ENCODE measurements around the gene SP140. TPM values are rescaled to one million over a fixed set of nuclear protein-coding genes. Genes with fewer than 3 reads are reported as not detected.

The SP140 gene
- total RNA-seq, 1 donor from 2014 or later, result 0.11 TPM

DNA sequence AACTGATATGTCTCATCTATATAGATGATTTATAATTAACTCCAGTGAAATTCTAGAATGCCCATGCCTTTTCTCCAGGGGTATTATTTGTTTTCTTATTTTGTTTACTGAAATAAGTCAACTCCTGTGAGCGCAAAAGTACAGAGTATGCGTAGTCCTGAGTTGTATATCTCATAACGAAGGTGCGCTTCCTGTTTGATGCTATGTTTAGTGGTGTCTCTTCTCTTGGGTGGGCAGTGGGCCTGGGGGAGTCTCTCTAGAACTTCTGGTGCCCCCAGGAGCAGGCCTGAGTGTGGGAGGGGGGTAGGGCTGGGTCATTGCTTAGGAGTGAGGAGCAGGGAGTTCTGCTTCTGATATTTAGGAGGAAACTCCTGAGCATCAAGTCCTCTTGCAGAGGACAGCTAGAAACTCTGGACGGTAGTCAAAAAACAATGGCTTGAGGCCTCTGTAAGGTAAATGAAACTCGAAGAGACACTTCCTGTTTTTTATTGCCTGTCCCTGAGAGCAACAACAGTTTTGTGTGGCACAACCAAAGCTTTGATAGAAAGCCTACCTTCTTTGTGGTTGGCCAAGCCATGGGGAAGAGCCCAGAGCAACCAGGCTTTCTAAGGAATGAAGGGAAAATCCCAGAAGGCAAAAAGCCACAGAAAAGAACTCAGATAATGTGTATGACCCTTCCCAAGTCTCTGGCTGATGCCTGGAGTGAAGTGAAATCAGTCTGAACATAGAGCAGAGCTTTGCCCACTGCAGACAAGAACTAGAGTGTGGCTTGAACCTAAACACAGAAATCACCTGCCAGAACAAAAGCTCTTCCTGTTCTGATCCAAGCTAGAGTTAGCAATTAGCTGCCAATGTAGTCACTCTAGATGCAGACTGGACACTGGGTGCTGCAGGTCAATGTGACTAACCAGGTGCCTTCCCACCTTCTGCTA lies 92.9 kb downstream of the SP140 start:
- DNase-seq (ENCODE audit: low spot score in 2 of 2), result no peak
- peaks cover 0 to 6% of the 10 kb centered on the region in 2 donors for H3K9me3 ChIP-seq
- intact Hi-C loops (cut with DNase I), result no loop called here
- H3K27me3 ChIP-seq, result no peaks in the 10 kb centered on the region
- no peak overlapping the region for H3K27ac ChIP-seq
- no peaks in the 10 kb centered on the region for H3K4me1 ChIP-seq
- H3K4me3 ChIP-seq, result no peak overlapping the region
- H3K36me3 ChIP-seq, result no peaks in the 10 kb centered on the region
- TF ChIP-seq, protein P1, sequence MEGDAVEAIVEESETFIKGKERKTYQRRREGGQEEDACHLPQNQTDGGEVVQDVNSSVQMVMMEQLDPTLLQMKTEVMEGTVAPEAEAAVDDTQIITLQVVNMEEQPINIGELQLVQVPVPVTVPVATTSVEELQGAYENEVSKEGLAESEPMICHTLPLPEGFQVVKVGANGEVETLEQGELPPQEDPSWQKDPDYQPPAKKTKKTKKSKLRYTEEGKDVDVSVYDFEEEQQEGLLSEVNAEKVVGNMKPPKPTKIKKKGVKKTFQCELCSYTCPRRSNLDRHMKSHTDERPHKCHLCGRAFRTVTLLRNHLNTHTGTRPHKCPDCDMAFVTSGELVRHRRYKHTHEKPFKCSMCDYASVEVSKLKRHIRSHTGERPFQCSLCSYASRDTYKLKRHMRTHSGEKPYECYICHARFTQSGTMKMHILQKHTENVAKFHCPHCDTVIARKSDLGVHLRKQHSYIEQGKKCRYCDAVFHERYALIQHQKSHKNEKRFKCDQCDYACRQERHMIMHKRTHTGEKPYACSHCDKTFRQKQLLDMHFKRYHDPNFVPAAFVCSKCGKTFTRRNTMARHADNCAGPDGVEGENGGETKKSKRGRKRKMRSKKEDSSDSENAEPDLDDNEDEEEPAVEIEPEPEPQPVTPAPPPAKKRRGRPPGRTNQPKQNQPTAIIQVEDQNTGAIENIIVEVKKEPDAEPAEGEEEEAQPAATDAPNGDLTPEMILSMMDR (IDR thresholded peaks at IDR 0.05), result no peak

DNA sequence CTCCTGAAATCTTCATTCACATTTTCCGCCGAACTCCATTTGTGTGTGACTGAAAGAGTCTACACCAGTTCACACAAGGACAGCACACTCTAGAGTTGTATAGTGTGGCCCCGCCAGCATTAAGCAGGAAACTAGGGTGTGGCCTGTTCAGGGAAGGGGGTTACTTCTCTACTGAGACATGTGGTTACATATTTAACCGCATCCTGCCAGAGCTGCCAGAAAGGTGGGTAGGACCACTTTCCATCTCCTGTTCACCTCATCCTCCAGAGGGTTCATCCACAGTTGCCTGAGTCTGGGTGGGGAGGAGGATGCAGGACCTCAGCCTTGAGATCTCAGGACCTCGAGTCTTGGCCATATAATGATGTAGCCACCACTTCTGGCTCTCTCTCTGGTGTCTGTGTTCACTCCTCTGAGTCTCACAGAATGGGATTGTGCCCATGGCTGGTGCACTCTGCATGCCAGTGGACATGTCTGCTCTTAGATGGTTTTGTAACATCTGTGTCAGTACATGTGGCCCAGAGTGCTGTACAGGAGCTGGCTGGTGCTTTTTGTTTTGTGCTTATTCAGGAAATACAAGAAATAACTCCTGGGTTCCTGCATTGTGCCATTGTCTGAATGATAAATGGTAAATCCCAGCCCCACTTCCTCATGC lies 93.8 kb downstream of the SP140 start:
- intact Hi-C loops (cut with DNase I), result no loop called here
- H3K27ac ChIP-seq, result no peak overlapping the region
- no peaks in the 10 kb centered on the region for H3K4me1 ChIP-seq
- TF ChIP-seq, protein P1 (IDR thresholded peaks at IDR 0.05), result no peak
- H3K27me3 ChIP-seq, result no peaks in the 10 kb centered on the region
- H3K9me3 ChIP-seq, result peaks cover 0 to 6% of the 10 kb centered on the region in 2 donors
- no peak for DNase-seq (ENCODE audit: low spot score in 2 of 2)
- no peaks in the 10 kb centered on the region for H3K36me3 ChIP-seq
- H3K4me3 ChIP-seq, result no peak overlapping the region

DNA sequence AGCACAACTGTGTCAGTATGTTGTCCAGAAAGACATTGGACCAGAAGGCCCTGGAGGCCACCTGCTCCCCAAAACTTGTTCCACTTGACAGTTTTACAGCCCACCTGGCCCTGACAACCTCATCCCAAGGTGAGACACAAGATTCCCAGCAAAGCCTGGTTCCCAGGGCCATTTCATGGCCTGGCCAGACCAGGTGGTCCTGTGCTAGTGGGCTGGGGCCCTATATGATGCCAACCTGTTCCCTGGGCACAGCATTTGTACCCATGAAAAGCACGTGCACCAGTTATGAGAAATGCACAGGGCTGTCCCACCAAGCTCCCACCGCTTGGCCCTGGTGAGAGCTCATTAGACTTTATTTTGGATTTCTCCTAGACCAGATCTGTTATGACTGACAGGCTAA lies 95.5 kb downstream of the SP140 start:
- TF ChIP-seq, protein P1 (IDR thresholded peaks at IDR 0.05), result no peak
- Histone ChIP-seq H3K4me3 (no peak overlapping the region), H3K4me1 (no peaks in the 10 kb centered on the region), H3K27me3 (no peaks in the 10 kb centered on the region), H3K36me3 (no peaks in the 10 kb centered on the region), H3K9me3 (peaks cover 0 to 6% of the 10 kb centered on the region in 2 donors), H3K27ac (no peak overlapping the region)
- no peak for DNase-seq (ENCODE audit: low spot score in 2 of 2)
- intact Hi-C loops (cut with DNase I), result no loop called here

DNA sequence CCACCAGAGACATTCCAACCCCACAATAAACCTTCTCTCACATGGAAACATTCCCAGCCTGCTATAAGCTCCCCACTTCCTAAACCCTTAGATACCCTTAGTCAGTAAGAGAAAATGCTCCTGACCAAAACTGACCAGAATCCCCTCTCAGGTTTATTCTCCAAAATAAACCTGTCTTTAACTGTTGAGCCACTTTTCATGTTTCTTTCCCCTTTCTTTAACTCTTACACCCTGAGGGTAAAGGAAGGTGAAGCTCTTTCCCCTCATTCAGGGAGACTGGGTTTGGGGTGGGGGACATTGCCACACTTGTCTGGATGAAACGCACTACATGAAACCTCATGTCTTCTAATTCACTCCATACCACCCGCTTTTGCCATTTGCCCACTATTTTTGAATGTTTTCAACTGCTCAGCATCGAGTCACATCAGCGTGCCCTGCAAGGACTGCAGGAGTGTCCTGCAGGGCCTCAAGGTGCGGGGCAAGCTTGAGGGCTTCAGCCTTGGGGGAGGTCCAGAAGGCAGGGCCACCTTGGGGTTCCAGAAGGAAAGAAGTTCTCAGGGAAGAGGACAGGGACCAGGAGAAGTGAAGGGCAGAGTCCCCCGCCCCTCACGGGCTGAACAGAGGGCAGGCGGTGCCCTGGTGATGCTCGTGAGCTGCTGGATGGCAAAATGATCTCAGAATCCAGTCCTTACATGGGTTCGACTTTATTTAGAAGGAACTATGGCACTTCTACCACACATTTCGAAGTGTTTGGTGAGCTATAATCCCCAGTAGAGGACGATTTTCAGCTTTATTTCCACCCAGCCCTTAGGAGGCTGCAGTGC lies 97.2 kb downstream of the SP140 start:
- H3K36me3 ChIP-seq, result no peaks in the 10 kb centered on the region
- no peaks in the 10 kb centered on the region for H3K4me1 ChIP-seq
- no peak overlapping the region for H3K4me3 ChIP-seq
- H3K27ac ChIP-seq, result no peak overlapping the region
- H3K9me3 ChIP-seq, result peaks cover 0 to 6% of the 10 kb centered on the region in 2 donors
- H3K27me3 ChIP-seq, result no peaks in the 10 kb centered on the region
- DNase-seq (ENCODE audit: low spot score in 2 of 2), result no peak
- intact Hi-C loops (cut with DNase I), result no loop called here
- TF ChIP-seq, protein P1 (IDR thresholded peaks at IDR 0.05), result no peak

DNA sequence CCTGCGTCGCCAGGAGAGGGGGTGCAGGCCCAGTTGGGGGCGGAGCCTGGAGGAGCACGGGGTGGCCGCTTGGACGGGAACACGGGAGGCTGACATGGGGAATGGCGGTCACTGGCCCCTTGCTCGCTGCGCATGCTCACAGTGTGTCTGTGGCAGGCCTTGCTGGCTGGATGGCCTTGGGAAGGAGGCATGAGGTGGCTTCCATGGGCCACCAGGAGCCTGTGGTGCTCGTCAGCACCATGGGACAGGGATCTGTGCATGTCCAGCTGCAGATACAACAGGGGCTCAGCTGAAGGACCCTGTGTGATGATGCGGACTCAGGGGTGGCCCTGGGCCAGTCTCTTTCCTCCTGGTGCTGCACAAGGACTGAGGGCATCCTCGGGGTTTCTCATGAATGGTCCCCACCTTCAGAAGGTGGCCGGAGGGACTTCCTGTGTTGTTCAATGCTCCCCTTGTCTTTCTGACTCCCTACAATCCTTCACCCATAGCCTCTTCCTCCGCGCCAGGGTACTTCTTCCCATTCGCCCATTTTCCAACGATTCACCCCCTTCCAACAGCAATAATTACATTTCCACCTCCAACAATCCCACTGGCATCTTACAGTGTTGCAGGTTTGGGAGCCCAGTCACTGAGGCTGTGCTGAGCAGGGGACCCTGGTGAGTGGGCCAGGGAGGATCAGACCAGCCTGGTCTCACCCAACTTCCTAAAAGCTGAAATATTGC lies 98.0 kb downstream of the SP140 start:
- no peak for DNase-seq (ENCODE audit: low spot score in 2 of 2)
- H3K4me1 ChIP-seq, result no peaks in the 10 kb centered on the region
- TF ChIP-seq, protein P1 (IDR thresholded peaks at IDR 0.05), result no peak
- H3K36me3 ChIP-seq, result no peaks in the 10 kb centered on the region
- H3K4me3 ChIP-seq, result no peak overlapping the region
- H3K27ac ChIP-seq, result no peak overlapping the region
- intact Hi-C loops (cut with DNase I), result no loop called here
- peaks cover 0 to 6% of the 10 kb centered on the region in 2 donors for H3K9me3 ChIP-seq
- H3K27me3 ChIP-seq, result no peaks in the 10 kb centered on the region
